Measurements from ENCODE around the gene LGALS9B. TPM values are rescaled to one million over a fixed set of nuclear protein-coding genes. Genes with fewer than 3 reads are reported as not detected.
"Not testable (repeated sequence)": the region's sequence is repeated elsewhere in the genome, so short reads cannot be mapped to it uniquely, and the experiment has no call there.

The LGALS9B gene
- polyA plus RNA-seq (2013, experiment 1 of 2; ENCODE audit: insufficient read length): not detected
- polyA plus RNA-seq (2013, experiment 2 of 2; ENCODE audit: insufficient read length): not detected

- DNase-seq: not testable (repeated sequence)
Measured at GRCh38 chr17:20467447-20467846, at the start of gene LGALS9B. TSS of gene LGALS9B (minus strand) at chr17:20467539. CDS start at chr17:20467470, 69 bp downstream.

DNA sequence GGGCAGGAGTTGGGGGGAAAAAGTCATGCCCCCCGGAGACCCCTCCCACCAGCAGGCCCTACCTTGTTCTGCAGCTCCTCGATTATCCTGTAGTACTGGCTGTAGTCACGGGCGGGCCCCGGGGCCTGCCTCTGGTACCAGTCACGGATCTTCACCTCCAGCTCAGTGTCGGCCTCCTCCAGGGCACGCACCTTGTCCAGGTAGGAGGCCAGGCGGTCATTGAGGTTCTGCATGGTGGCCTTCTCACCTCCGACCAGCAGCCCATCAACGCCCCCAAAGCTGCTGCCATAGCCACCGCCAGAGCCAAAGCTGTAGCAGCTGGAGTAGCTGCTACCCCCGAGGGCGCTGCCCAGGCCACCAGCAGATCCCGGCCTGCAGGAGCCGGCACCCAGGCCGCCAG is 49.6 kb upstream of the LGALS9B start:
- not testable (repeated sequence) for DNase-seq

DNA sequence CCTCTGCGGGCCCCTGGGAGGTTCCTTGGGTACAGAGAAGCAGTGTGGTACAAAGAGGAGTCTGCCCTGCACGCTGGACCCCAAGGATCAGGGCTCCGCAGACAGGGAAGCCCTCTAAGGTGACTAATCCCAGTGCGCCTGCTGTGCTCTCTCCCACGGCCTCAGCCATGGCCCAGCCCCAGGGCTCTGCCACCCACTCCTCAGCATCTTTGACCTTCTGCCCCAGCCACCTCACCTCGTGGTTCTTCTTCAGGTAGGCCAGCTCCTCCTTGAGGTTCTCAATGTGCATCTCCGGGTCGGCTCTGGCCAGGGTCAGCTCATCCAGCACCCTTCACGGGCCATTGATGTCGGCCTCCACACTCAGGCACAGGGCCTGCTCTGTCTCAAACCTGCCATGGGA is 47.8 kb upstream of the LGALS9B start:
- not testable (repeated sequence) for DNase-seq

DNA sequence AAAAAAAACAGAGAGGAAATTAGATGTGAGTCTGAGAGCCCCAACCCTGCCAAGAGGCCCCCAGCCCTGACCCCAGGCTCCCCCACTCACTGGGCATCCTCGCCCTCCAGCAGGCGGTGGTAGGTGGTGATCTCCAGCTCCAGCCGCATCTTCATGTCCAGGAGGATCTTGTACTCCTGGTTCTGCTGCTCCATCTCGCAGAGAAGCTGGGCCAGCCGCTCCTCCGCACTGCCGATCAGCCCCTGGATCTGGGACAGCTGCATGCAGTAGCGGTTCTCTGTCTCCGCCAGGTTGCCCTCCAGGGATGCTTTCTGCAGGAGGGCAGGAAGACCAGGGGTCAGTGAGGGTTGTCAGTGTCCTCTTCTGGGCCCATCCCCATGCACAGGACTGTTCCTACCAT is 46.2 kb upstream of the LGALS9B start:
- DNase-seq: not testable (repeated sequence)

- DNase-seq: not testable (repeated sequence)
Measured at GRCh38 chr17:20512378-20512777, 45.0 kb upstream of the LGALS9B start.

GRCh38 chr17:20511778-20512177 is 44.4 kb upstream of the LGALS9B start:
- DNase-seq: not testable (repeated sequence)

- DNase-seq: not testable (repeated sequence)
Measured at GRCh38 chr17:20505333-20505732, 38.0 kb upstream of the LGALS9B start.

GRCh38 chr17:20504388-20505066 is 37.2 kb upstream of the LGALS9B start:
- DNase-seq: not testable (repeated sequence)

GRCh38 chr17:20501896-20502295 is 34.6 kb upstream of the LGALS9B start:
- DNase-seq: not testable (repeated sequence)

- DNase-seq: not testable (repeated sequence)
Measured at GRCh38 chr17:20500346-20500745, 33.0 kb upstream of the LGALS9B start.

GRCh38 chr17:20495420-20495819 is 28.1 kb upstream of the LGALS9B start:
- not testable (repeated sequence) for DNase-seq

- DNase-seq: not testable (repeated sequence)
Measured at GRCh38 chr17:20494735-20495134, 27.4 kb upstream of the LGALS9B start.

- peak; percentile 1 for DNase-seq
Measured at GRCh38 chr17:20494147-20494546, 26.8 kb upstream of the LGALS9B start.

- DNase-seq: not testable (repeated sequence)
Measured at GRCh38 chr17:20492971-20493370, 25.6 kb upstream of the LGALS9B start.

DNA sequence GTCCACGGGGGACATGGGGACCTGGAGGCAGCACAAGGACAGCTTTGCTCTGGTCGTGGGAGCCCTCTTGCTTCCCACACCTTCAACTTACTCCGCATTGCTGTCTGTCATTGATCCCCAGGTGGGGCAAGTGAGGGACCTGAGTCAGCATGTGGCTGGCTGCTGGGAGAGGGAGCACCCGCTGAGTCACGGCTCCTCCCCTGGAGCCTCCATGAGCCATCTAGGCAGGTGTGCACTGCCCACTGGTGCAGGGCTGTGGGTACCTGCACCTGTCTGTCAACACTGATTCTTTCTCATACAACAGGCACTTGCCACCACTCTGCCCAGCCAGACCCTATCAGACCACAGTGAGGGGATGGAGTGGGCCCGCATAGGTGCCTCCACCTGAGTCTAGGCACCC is 24.8 kb upstream of the LGALS9B start:
- DNase-seq: not testable (repeated sequence)

DNA sequence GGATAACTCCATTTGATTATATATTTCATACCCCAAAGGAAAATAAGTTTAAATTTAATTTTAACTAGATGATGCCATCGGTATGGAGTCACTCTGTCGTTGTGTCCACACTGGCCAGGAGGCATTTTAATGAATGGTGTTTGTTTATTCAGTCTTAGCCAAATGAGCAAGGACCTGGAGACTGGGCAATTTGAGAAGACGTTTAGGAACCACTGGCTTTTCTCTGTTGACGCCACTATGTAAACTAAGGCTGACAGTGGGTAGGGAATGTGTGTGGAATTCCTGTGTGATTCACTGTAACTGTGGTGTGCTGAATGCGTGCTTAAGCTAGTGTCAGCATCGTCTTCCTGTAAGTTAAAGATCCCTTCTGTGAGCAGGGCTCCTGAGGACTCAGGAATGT is 17.6 kb upstream of the LGALS9B start:
- DNase-seq: peak; percentile 77

GRCh38 chr17:20479889-20480591 is 12.7 kb upstream of the LGALS9B start:
- peak; percentile 64 for DNase-seq

GRCh38 chr17:20477398-20478071 is 10.2 kb upstream of the LGALS9B start:
- not testable (repeated sequence) for DNase-seq

DNA sequence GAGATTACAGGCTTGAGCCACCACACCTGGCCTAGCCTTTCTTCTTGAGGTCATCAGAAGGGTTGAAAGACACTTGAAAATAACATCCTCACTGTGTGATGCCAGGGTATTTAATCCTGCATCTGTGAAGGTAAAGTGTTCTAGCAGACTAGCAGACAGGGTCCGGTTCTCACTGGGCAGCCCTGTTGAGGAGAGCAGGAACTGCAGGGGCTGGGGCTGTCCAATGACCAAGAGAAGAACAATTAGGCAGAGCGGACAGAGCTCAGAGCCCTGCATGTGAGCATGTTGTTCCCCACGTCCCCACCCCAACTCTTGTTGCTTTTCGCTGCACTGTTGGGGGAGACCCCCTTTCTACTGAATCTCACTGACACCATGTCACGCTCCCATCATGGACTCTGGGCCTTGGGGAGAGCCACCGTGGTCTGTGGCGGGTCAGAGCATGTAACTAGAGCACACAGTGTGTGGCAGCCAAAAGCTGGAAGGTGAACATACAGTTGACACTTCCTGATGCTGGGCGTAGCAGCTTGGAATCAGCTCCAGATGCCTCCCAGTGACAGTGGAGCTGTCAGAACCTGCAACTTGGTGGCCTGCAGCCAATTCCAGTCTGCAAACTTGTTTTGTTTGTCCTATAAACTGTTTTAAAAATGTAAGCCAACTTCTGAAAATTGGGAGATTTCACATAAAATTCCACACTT is 7.9 kb upstream of the LGALS9B start:
- DNase-seq: not testable (repeated sequence)

GRCh38 chr17:20474081-20474480 is 6.7 kb upstream of the LGALS9B start:
- not testable (repeated sequence) for DNase-seq

DNA sequence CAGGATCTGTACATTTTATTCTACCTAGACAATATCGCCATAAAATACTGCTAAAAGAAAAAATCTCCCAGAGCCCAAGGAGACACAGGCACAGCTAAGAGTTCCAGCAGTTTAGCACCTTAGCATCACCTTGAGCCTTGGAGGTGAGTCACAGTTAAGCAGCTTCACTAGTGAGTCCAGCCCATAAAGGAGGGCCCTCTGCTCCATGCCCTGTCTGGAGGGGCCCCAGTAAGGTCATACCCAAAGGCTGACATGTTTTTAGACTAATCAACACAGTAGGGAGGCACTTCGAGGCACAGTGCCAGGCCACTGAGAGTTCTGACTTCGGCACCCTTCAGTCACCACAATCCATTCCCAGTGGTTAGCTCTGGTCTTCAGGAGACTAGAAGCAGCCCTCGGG is 2.6 kb upstream of the LGALS9B start:
- not testable (repeated sequence) for DNase-seq

DNA sequence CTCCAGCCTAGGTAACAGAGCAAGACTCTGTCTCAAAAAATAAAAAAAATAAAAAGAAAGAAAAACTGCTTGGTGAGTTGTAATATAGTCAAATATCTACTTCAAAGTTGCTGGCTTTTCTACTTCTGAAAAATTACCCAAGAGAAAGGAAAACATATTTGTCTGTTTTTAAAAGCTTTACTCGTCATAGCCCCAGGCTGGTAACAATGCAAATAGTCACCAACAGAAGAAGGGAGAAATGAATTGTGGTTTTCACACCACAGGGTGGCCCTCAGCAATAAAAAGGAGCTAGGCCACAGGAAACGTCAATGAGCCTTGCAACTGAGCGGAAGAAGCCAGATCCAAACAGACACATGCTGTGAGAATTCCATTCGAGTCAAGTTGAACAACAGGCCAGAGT is 1.8 kb upstream of the LGALS9B start:
- DNase-seq: not testable (repeated sequence)

All from fibroblast of skin of scalp (primary cell).